GM18520 (cell line): ENCODE measurements around the gene MPP2.
"Not testable (repeated sequence)": the region's sequence is repeated elsewhere in the genome, so short reads cannot be mapped to it uniquely, and the experiment has no call there.

Experiments used
- ATAC-seq: cut with Tn5 transposase; IDR thresholded peaks from one replicate; pipeline ENCODE4 v1.9.1; 2021; ENCODE audit not compliant: unreplicated experiment

The MPP2 gene

DNA sequence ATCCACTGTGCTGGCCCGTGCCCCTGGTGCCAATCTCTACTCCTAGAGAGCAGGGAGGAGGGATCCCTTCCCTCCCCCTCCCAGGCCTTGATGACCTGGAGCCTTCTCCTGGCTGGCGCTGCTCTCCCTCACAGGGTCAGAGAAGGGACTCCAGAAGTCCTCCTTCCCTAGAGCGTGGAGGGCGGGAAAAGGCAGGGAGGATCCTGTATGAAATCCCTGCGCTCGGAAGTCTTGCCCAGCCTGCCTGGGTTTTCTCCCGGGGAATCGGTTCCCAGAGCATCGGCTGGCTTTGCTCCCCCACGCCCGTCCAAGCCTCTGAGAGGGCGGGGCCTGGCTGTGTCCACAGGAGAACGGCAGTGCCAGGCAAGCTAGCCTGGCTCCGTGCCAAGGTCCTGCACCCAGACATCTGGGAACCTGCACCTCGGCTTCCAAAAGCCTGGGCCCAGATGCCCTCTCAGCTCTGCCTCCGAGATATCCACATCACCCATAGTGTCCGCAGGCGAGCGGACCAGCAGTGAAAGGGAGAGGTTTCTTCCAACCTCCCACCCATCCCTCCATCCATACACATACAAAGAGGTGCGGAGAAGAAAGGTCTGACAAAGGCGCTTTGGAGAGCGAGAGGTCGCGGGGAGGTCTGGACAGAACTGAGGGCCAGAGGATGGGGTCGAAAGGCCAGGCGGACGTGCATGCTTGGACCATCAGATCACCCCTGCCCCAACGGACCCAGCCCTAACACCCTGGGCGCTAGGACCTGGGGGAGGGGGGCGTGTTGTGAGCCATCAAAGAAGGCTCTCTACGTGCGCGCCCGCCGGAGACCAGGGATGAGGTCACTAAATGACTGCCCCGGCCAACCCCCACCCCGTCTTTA, 1.1 kb downstream of the MPP2 start:
- ATAC-seq = no peak

DNA sequence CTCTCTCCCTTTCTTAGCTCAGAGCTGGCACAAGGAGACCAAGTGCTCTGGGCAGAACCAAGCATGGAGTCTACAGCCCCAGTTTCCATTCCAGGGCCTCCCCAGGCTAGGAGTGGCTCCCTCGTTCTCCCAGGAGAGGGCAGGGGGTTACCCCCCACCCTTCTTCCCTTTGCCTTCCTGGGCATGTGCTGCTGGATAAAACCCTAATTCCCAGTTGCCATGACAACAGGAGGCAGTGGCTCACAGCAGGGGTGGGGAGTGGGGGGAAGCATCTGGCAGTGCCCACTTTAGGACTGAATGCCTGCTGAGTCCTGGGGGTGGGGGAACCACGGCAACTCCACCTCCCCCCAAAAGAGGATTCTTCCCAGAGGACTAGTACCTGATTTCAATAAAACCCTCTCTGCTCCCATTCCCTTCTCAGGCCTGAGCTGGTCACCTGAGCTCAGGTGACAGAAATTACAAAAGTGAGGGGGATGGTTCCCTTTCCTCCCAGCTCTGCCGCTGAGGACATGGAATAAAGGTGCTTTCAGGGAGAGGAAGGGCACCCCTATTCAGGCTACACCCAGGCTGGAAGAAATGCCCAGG, 1.8 kb downstream of the MPP2 start:
- ATAC-seq = no peak

DNA sequence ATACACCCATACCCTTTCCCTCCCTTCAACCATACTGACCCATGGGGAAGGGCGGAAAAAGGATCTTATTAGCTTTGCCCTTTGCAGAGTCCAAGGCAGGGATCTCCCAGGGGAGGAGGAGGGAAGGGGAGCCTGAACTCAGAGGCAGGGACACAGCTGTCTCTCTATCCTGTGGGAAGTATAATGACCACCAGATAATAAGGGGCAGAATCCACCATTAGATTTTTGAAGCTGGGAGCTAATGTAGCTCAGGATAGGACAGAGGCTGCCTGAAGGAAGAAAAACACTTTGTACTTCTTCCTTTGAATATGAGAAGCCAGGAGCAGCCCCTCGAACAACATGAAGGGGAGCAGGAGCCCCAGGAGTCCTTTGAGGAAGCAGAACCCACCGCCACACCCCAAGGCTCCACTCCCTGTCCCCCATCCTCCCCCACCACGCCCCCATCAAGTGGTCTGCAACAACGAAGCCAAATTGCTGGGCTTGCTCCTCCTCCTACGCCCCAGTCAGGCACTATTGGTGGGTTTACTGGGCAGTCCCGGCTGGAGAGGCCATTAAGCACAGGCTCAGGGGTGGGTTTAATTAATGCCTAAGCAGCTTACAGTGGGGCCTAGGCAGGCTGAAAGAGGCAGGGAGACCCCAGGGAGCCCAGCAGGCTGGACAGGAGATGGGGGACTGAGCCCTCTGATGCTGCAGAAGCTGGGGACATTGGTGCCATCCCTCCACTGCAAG, 5.3 kb downstream of the MPP2 start:
- ATAC-seq = no peak

DNA sequence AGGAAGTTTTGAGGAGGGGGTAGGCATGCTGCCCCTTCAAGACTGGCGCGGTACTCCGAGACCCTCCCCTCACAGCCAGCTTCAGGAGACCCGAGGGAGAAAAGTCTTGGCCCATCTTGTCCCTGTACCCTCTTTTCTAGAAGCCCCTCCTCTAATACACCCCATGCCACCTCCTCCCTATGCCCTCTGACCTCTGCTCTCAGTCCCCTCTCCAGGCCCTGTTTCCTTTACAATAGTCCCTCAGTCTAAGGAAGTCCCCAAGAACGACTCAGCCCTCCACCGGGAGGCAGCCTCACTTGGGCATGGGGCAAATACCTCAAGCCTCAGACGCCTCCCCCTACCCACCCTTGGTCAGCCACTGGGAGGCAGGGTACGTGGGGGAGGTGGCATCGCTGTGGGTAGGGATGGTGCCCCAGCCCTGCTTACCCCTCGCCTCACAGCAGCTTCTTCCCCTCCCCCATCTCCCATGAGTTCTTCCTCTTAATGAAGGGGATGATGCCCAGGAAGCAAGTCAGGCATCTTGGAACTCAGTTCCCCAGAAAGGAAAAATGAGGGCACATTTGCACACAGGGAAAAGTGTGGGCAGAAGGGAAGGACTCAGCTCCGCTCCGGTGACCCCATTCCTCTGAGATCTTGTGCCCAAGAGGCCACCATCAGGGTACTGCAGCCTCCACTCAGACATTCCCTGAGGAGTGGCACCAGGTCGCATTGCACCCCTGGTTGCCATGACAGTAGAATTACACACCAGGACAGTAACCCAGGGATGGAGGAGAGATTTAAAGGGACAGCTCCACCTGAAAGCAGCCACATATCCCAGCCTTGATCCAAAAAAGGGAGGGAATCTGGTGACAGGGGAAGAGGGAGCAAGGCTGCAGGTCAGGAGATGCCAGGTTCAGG, 6.2 kb downstream of the MPP2 start:
- ATAC-seq = no peak

DNA sequence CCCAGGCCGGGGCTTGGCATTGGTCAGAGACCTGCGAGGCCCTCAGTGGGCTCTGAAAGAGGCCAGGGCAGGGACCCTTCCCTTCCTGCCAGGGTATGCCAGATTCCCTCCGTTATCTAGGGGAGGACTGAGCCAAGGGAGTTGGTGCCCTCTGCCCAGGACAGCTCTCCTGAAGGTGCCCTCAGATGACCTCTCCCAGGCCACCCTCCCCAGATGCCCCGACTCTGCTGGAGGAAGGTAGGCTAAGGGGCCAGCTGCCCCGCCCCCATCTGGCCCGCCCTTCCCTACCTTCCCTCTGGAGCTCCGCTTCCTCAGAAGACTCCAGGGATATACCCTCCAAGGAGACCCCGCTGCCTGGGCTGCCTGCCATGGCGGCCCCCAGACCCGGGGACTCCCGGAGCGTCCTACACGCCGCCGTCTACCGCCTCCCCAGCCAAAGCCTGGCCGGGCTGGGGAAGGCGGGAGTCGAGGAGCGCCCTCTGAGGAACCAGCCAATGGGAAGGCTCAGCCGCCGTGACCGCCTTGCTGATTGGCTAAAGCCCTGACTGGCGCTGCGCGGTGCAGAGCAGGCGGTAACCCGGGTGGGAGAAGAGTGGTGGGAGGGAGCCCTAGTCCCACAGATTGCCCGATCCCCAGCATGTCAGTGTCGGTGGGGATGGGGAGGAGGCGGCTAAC, 7.0 kb downstream of the MPP2 start:
- peak; percentile 65 for ATAC-seq

DNA sequence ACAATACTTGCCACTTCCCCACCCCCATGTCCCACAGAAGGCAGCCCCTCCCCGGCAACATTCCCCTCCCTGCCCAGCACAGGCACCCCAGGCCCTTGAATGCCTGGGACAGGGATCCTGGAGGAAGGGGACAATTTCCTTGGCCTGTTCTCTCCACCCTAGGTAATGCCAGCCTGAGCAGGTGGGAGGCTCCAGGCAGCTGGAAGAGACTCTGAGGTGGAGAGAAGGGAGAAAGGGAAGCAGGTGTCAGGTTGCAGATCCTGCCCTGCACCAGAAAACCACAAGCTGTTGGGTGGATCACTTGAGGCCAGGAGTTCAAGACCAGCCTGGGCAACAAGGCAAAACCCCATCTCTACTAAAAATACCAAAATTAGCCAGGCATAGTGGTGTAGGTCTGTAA, 8.9 kb downstream of the MPP2 start:
- no peak for ATAC-seq

DNA sequence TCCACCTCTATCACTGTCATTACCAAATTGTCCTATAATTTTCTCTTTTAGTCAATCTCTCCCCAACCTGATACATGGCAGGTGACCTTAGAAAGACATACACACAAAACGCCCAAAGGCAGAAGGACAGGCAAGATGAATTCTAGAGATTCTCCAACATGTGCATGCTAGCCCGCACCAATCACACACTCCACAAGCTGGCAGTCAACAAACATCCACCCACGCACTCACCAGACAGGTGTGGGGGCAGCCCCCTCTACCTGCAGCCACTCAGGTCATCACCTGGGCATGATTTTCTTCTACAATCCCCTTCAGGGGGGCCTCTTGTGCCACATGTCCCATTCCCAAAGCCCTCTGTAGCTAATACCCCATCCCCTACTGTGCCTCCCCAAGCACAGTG, 9.5 kb downstream of the MPP2 start:
- ATAC-seq = no peak

DNA sequence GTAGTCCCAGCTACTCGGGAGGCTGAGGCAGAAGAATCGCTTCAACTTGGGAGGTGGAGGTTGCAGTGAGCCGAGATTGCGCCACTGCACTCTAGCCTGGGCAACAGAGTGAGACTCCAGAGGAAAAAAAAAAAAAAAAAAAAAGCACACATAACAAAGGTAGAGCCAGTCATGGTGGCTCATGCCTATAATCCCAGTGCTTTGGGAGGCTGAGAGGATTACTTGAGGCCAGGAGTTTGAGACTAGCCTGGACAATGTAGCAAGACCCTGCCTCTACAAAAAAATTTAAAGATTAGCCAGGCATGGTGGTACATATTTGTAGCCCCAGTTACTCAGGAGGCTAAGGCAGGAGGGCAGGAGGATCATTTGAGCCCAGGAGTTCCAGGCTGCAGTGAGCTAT, 12.8 kb downstream of the MPP2 start:
- ATAC-seq = not testable (repeated sequence)

DNA sequence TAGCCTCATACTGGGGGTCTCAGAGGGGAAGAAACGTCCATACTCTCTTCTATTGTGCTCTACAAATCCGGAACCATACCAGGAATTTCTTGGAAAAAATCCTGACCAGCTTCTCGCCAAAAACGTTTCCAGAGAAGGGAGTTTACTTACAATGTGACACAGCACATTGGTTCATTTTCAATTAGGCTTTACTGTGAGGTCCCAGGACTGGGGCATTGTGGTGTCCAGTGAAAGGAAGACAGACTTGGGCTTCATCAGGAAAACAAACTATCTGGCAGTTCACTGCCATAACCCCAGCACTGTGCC, 14.7 kb downstream of the MPP2 start:
- ATAC-seq = no peak

DNA sequence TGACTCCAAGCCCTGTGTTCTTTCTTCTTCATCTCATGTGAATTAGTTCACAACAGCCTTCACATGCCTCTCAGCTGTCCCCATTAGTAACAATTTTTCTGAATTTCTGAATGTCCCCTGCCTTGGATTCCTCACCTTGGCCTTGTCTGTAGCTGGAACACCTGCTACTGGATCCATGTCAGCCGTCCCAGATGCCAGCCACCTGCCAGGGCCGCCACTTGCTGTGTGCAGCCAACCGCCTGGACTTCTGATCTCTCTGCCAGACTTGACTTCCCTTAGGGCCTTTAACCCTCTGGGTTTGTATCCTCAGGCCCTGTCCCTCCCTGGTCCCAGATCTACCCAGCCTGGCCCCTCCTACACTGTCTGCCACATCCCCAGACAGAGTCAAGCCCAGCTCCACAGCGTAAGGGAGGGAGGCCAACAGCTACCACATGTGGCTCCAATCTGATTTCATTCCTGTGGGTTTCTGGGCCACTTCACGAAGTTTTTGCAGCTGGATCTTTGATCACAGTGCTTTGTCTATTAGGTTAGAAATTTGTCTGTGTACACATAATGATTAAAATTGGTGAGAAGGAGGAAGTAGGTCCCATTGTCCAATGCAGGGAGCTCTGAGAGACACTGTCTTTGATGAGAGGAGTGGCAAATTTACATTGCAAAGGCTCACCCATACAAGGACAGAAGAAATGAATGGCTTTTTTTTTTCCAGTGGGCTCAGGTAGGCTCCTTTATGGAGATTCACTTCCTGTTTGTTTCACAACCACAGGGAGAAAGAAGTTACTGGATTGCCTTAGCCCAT, 15.3 kb downstream of the MPP2 start:
- ATAC-seq = no peak

DNA sequence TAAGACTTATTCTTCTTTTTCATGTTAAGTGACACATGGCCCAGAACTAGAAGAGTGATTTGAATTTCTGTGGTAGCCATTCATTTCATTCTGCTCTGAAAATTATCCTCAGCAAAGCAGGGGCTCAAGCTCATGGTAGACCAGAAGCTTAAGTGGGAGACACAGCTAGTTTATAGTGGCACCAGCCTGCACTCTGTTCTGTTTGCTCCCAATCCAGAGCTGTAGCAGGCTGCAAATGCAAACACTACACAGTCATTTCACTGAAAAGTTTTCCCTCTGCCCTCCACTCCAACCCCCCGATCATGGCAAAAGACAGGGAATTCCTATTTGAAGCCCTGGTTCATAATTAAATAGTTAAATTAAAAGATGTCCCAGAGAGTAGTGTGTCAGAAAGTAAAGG, 17.1 kb downstream of the MPP2 start:
- no peak for ATAC-seq

DNA sequence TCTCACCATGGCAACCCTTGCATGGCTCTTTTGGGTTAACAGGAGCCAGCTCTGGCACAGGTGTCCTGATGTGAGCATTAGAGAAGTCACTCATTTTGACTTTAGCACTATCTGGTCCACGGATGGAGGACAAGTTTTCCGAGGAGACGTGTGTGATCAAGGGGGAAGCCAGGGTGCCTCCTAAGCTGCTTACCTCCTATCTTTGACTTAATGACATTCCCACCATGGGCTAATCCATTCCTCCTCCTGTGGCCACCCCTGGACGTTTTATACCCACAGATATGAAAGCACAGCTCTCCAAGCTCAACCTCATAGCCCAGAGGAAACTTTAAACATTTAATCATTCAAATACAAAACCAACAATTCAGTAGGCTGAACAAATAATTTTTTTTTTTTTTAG, 18.8 kb downstream of the MPP2 start:
- no peak for ATAC-seq

DNA sequence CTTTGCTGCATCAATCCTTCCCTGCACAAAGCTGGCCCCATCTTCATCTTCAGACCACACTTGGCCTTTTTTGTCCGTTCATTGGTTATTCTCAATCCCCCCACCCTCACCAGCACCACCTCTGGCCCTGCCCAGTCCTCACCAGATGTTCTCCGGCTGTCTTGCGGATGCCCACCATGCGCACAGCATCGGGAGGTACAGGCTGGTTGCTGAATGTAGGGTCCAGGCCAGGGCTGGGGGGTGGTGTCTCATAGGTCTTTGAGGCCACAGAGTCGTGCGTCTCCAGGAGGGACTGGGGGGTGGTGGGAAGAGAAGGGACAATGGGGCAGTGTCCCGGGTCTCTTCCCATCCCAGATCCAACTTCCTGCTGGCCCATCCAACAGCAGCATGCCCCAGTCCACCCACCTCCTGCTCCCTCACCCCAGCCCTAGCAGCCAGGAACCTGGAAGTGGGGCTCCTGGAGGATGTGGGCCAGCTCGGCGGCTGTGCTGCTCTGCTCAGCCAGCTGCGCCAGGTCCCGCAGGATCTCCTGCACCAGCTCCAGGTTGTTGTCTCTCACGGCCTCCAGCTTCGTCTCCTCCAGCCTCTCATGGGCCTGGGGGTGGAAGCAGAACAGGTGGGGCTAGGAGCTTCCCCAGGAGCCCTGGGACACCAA, 24.4 kb downstream of the MPP2 start:
- ATAC-seq = no peak

DNA sequence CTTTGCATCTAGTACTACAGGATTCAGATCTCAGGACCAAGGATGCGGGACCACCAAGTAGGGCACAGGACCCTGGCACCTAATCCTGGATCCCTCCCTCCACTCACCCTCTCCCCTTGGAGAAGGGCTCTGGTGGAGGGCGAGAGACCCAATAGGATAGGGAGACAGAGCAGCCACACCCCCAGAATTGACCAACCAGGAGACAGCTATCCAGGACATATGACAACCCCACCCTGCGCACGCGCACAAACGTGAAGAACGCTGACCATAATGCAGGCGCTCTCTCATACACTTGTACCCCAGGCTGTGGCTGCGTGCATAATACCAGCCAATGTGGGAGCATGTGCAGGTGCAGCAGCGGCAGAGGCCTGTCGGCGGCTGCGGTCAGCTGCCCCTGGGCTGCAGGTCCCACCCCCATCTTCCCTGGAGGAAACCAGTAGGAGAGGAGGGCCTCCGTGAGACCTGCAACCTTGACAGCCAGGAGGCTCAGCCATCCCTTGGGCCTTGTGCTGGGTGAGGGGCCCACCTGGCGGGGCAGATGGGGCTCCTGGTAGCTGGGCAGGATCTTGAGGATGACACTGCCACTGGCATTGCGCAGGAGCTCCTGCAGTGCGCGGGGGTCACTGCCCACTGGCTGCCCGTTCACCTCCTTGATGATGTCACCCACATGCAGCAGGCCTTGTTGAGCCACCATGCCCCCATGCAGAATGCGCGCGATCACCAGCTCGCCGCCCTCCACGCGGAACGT, 25.4 kb downstream of the MPP2 start:
- no peak for ATAC-seq

DNA sequence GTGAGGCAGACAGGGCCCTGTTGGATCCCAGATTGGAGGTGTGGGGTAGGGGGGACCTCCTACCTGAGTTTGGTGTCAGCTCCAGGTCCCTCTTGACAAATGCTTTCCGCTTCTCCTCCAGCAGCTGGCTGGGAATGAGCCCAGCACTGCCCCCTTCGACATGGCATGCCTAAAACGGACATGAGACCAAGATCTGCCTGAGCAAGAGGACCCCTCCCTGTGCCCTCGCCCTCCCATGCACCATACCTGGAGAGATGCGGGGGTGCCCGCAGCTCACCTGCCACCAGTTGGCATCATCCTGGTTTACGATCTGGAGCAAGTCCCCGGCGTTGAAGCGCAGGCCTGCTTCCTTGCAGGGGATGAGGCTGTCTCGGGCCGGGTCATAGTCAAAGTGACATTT, 26.2 kb downstream of the MPP2 start:
- no peak for ATAC-seq

DNA sequence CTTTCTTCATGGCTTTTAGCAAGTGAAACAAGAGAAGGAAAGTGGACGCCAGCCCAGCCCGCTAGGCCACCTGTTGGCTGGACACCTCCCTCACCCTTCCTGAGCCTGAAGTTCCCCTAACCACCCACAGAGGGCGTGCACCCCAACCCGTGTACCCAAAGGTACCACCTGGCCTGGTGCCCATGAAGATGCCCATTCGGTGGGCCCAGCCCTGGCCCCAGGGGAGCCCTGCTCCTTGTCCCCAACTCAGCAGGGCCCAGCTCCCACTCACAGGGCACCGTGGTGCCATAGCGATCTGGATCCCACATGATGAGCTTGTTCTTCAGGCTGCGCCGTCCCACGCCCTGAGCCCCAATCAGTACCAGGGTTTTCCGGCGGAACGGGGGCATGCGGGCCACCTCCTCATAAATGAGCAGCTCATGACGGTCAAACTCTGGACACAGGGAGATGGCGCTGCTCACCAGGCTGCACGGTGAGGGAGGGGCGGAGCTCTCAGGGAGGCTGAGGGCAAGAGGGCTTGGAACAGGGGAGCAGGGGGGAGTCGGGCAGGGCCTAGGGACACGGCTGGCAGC, 26.8 kb downstream of the MPP2 start:
- no peak for ATAC-seq

DNA sequence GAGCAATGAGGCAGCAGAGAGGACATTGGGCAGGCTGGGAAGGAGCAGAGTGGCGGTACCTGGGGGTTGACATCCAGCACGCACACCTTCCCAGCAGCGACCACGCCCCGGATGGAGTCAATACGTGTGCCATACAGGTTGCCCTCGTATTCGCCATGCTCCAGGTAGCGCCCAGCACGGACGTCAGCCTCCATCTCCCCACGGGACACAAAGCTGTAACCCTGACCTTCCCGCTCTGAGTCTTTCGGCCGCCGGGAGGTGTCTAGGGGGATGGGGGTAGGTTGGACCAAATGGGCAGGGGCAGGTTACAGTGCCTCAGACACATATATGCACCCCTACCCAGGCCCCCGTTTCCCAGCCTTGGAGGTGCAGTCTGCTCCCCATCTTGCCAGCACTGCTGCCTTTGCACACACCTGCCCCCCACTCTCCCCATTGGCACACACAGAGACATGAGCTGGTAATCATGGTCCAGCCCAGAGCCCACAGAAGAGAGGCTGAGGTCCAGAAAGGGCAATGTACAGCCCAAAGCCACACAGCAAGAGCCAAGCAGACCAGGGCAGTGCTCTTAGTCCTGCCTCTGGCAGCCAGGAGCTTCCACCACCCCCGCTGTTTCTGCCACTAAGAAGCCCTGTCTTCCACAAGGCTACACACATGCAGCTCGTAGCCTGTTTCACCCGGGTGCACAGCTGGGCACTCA, 27.5 kb downstream of the MPP2 start:
- ATAC-seq = no peak
